HepG2 (cell line): ENCODE results near the gene ANKLE1. TPM values are rescaled to one million over a fixed set of nuclear protein-coding genes. Genes with fewer than 3 reads are reported as not detected.

Experiments
- ATAC-seq: fragments of 200-7000 bp; cut with Tn5 transposase; 3 replicates; pipeline ENCODE4 v1.9.1; 2020; ENCODE audit warnings: mild to moderate bottlenecking, moderate library complexity
- BruUV-seq: library from RNA; stranded (reverse); fragments of 400-500 nt; replicated peaks from 2 replicates; lab custom pipeline; 2021; lab: Mats Ljungman, UMichigan
- CTCF ChIA-PET: fragments of 300-600 bp; formaldehyde crosslinking; extraction: SDS; loops from one replicate; lab custom pipeline; 2021; ENCODE audit warnings: low total read pairs, inconsistent platforms, low intra/inter-chr PET ratio; lab: Yijun Ruan, JAX
- POLR2A ChIA-PET: fragments of 350-600 bp; sonication (Branson Sonifier 250); formaldehyde crosslinking; loops from one replicate; lab custom pipeline; 2020; ENCODE audit warnings: antibody characterized with exemption, inconsistent platforms; lab: Yijun Ruan, JAX
- DNase-seq: peaks from one replicate; pipeline ENCODE4 v3.0.0-alpha.2; 2015; ENCODE audit warnings: low spot score
- FAIRE-seq: peaks from 3 replicates; lab custom pipeline; 2011; peaks lifted over from hg19 to GRCh38; lab: Jason Lieb, UNC
- H2AFZ ChIP-seq: one replicate; pipeline ENCODE4 v1.6.1; 2011; ENCODE audit warnings: low read length, inconsistent platforms
- H3K27ac ChIP-seq: fragments of 300-600 bp; 3 replicates; pipeline ENCODE4 v1.8.0; 2011; ENCODE audit warnings: mixed run types, mild to moderate bottlenecking, mixed read lengths, low read length, inconsistent platforms; ENCODE audit not compliant: insufficient read depth; ENCODE audit errors: extremely low read length
- H3K27me3 ChIP-seq, 2 experiments: fragments of 200-600 bp in 1 of 2; 2 replicates in 1 of 2; 3 replicates in 1 of 2; pipeline versions ENCODE4 v1.6.0 to v1.8.0; 2011; ENCODE audit warnings: low read length in 2 of 2, mild to moderate bottlenecking in 2 of 2, moderate library complexity in 2 of 2, inconsistent platforms in 1 of 2; ENCODE audit not compliant: insufficient read depth in 2 of 2, control insufficient read depth in 1 of 2
- H3K36me3 ChIP-seq, 2 experiments: fragments of 200-600 bp in 1 of 2; replicated peaks in 1 of 2; 2 replicates in 1 of 2; 3 replicates in 1 of 2; pipeline versions ENCODE4 v1.5.1 to v1.8.0; 2011; ENCODE audit warnings: low read length in 2 of 2, inconsistent platforms in 1 of 2; ENCODE audit not compliant: insufficient read depth in 2 of 2, control insufficient read depth in 1 of 2
- H3K4me1 ChIP-seq: 2 replicates; pipeline ENCODE4 v1.5.1; 2012; ENCODE audit warnings: low read length, inconsistent platforms; ENCODE audit not compliant: insufficient read depth
- H3K4me2 ChIP-seq: 2 replicates; pipeline ENCODE4 v1.6.0; 2011; ENCODE audit warnings: low read depth, low read length, inconsistent platforms
- H3K4me3 ChIP-seq, 3 experiments: fragments of 200-600 bp in 1 of 3; sonication (generic), shearing (Covaris generic) in 1 of 3; replicated peaks in 1 of 3; 2 replicates each; pipeline ENCODE4 v1.5.1; 2011 to 2016; ENCODE audit warnings: low read length in 3 of 3, inconsistent platforms in 2 of 3, low read depth in 2 of 3, mild to moderate bottlenecking in 2 of 3, control low read depth in 1 of 3, mixed read lengths in 1 of 3; ENCODE audit not compliant: insufficient read depth in 1 of 3
- H3K79me2 ChIP-seq: one replicate; pipeline ENCODE4 v1.6.1; 2011; ENCODE audit warnings: low read length, inconsistent platforms; ENCODE audit not compliant: insufficient read depth
- H3K9ac ChIP-seq: 2 replicates; pipeline ENCODE4 v1.6.0; 2011; ENCODE audit warnings: mild to moderate bottlenecking, low read depth, low read length, inconsistent platforms; ENCODE audit not compliant: insufficient read depth
- H3K9me3 ChIP-seq: 2 replicates; pipeline ENCODE4 v1.5.1; 2012; ENCODE audit warnings: mild to moderate bottlenecking, low read length
- H4K20me1 ChIP-seq: 2 replicates; pipeline ENCODE4 v1.6.0; 2011; ENCODE audit warnings: inconsistent platforms, mild to moderate bottlenecking, low read length, moderate library complexity; ENCODE audit not compliant: insufficient read depth
- AFF4 ChIP-seq: sonication (generic); formaldehyde crosslinking; IDR thresholded peaks from 2 replicates; pipeline ENCODE4 v1.4.0; 2020; ENCODE audit warnings: missing genetic modification reagents
- ATF7-NPFF ChIP-seq: sonication (generic); formaldehyde crosslinking; IDR thresholded peaks from 2 replicates; pipeline ENCODE4 v1.8.1; 2023; ENCODE audit warnings: mild to moderate bottlenecking, low read depth, missing genetic modification reagents, moderate library complexity
- CAMTA2 ChIP-seq: sonication (generic); formaldehyde crosslinking; IDR thresholded peaks from 2 replicates; pipeline ENCODE4 v1.4.0; 2020; ENCODE audit warnings: mild to moderate bottlenecking, missing genetic modification reagents, borderline replicate concordance
- ESRRA ChIP-seq: sonication (generic); formaldehyde crosslinking; IDR thresholded peaks from 2 replicates; pipeline ENCODE4 v1.5.1; 2020; ENCODE audit warnings: mild to moderate bottlenecking, low read depth, missing genetic modification reagents
- HNF4A ChIP-seq: sonication (generic); formaldehyde crosslinking; IDR thresholded peaks from 2 replicates; pipeline ENCODE4 v1.4.0; 2020; ENCODE audit warnings: missing genetic modification reagents
- HNRNPLL ChIP-seq: fragments of 200-400 bp; formaldehyde crosslinking; IDR thresholded peaks from 2 replicates; pipeline ENCODE4 v1.6.1; 2017; ENCODE audit warnings: mild to moderate bottlenecking, low read depth, low read length; ENCODE audit not compliant: poor library complexity, severe bottlenecking
- IRF1 ChIP-seq: sonication (generic); formaldehyde crosslinking; IDR thresholded peaks from 2 replicates; pipeline ENCODE4 v1.4.0; 2020; ENCODE audit warnings: low read depth, mild to moderate bottlenecking, missing genetic modification reagents
- KDM5A ChIP-seq: fragments of 200-600 bp; sonication (generic); IDR thresholded peaks from 2 replicates; pipeline ENCODE4 v1.7.0; 2018; ENCODE audit warnings: antibody characterized with exemption, mild to moderate bottlenecking, low read length, borderline replicate concordance
- NR0B2 ChIP-seq: sonication (generic); formaldehyde crosslinking; IDR thresholded peaks from 2 replicates; pipeline ENCODE4 v1.4.0; 2020; ENCODE audit warnings: mild to moderate bottlenecking, missing genetic modification reagents
- NR2F2 ChIP-seq: IDR thresholded peaks from 2 replicates; pipeline ENCODE4 v1.6.1; 2012; ENCODE audit warnings: low read depth, inconsistent platforms, borderline replicate concordance
- RFX1 ChIP-seq: fragments of 450-650 bp; IDR thresholded peaks from 2 replicates; pipeline ENCODE4 v1.6.1; 2017
- TCF7 ChIP-seq: sonication (generic); IDR thresholded peaks from 2 replicates; pipeline ENCODE4 v1.6.1; 2016; ENCODE audit warnings: antibody characterized with exemption, low read depth
- THAP11 ChIP-seq: IDR thresholded peaks from 2 replicates; pipeline ENCODE4 v1.6.1; 2016; ENCODE audit warnings: missing biosample characterization, missing genetic modification reagents
- TOPORS ChIP-seq: sonication (generic); formaldehyde crosslinking; IDR thresholded peaks from 2 replicates; pipeline ENCODE4 v1.8.0; 2023; ENCODE audit warnings: mild to moderate bottlenecking, missing genetic modification reagents
- ZFP82 ChIP-seq: sonication (generic); formaldehyde crosslinking; IDR thresholded peaks from 2 replicates; pipeline ENCODE4 v1.5.1; 2020; ENCODE audit warnings: mild to moderate bottlenecking, missing genetic modification reagents, borderline replicate concordance
- ZNF207 ChIP-seq: fragments of 450-650 bp; IDR thresholded peaks from 2 replicates; pipeline ENCODE4 v1.6.1; 2016; ENCODE audit warnings: antibody characterized with exemption, borderline replicate concordance
- ZNF33B ChIP-seq: sonication (generic); formaldehyde crosslinking; IDR thresholded peaks from 2 replicates; pipeline ENCODE4 v1.5.1; 2020; ENCODE audit warnings: mild to moderate bottlenecking, missing genetic modification reagents
- ZNF580 ChIP-seq: IDR thresholded peaks from 2 replicates; pipeline ENCODE4 v1.6.1; 2016; ENCODE audit warnings: low read depth, borderline replicate concordance
- ZNF629 ChIP-seq: sonication (generic); formaldehyde crosslinking; conservative IDR thresholded peaks from 2 replicates; pipeline ENCODE4 v1.5.0; 2020; ENCODE audit warnings: missing genetic modification reagents
- ZNF891 ChIP-seq: sonication (generic); formaldehyde crosslinking; IDR thresholded peaks from 2 replicates; pipeline ENCODE4 v1.5.0; 2020; ENCODE audit warnings: mild to moderate bottlenecking, missing genetic modification reagents
- ZSCAN30 ChIP-seq: sonication (generic); formaldehyde crosslinking; IDR thresholded peaks from 2 replicates; pipeline ENCODE4 v1.5.0; 2020; ENCODE audit warnings: mild to moderate bottlenecking, missing genetic modification reagents
- WGBS: methylation state at CpG from one replicate; pipeline ENCODE4 v1.1.6; 2017; ENCODE audit warnings: low lambda C conversion rate; 5-methylcytosine and 5-hydroxymethylcytosine counted together
- in situ Hi-C: cut with HindIII; loops from 2 replicates; pipeline ENCODE4 v1.10.0; 2017; ENCODE audit warnings: low pct_unique_long_range_greater_than_20kb; ENCODE audit not compliant: extremely low pct_ligation_motif_present
- intact Hi-C: fragments of 100-400 bp; cut with micrococcal nuclease; formaldehyde crosslinking; loops from one replicate; pipeline ENCODE4 v1.10.0; 2022; ENCODE audit not compliant: unreplicated experiment
- polyA plus RNA-seq, 8 experiments: library from polyadenylated mRNA; depleted of rRNA in 3 of 8; stranded (reverse) in 7 of 8; unstranded in 1 of 8; fragments of >200 nt; fragmentation: Illumina TruSeq in 4 of 8; extraction: Trizol in 4 of 8; gene quantifications; 2 replicates each; pipeline versions ENCODE4 v1.2.1 to v1.2.3, GENCODE V29; 2011 to 2016; ENCODE audit warnings: low read depth in 4 of 8, missing spikeins in 1 of 8, mixed read lengths in 1 of 8; ENCODE audit not compliant: insufficient read depth in 1 of 8
- total RNA-seq, 5 experiments: library from RNA; depleted of rRNA; stranded (reverse); fragments of >200 nt; fragmentation: Illumina TruSeq; extraction: Trizol; gene quantifications; 2 replicates each; pipeline ENCODE4 v1.2.3, GENCODE V29; 2016; ENCODE audit warnings: low read depth in 1 of 5

ANKLE1 gene
- total and polyA plus RNA-seq, 2 of the 13 experiments (the other 11 are each of a cell fraction or from before 2014, with no cell fraction given), result 0.69 to 1.5 TPM

GRCh38 chr19:17306285-17306714, 24.6 kb downstream of the ANKLE1 start:
- ATAC-seq (no peak), FAIRE-seq (no peak), DNase-seq (no peak)
- intact Hi-C loops (no loop called here), in situ Hi-C loops (no loop called here)
- H3K27ac ChIP-seq, result peak overlapping the region; percentile 91
- peaks cover 46% of the 10 kb centered on the region for H3K4me1 ChIP-seq
- no peaks in the 10 kb centered on the region; a peak in 1 of 5 replicates for H3K27me3 ChIP-seq
- H3K4me2 ChIP-seq, result peak overlapping the region; percentile 92
- H2AFZ ChIP-seq, result no peak overlapping the region
- peaks cover 4% of the 10 kb centered on the region; the same call in 1 of the 2 replicates for H4K20me1 ChIP-seq
- no peaks in the 10 kb centered on the region for H3K36me3 ChIP-seq
- CTCF ChIA-PET, result interaction anchor here (0.8 kb wide), 1 partner anchor 13 kb away, joined by 4 read pairs; no protein-coding TSS in a partner anchor
- H3K9ac ChIP-seq, result peak overlapping the region; percentile 87
- H3K4me3 ChIP-seq, result peak overlapping the region; percentile 60 to 87 (median 85)
- no TSS peak for BruUV-seq
- POLR2A ChIA-PET, result interaction anchor here (0.8 to 1.6 kb wide), 4 partner anchors 27 to 91 kb away, joined by 3 to 11 read pairs (median 4); partner anchors contain the start of genes ANO8 and USE1
- peaks cover 21% of the 10 kb centered on the region for H3K79me2 ChIP-seq
- 1% methylated on average over 21 of the region's 28 CpGs for WGBS
- no peaks in the 10 kb centered on the region for H3K9me3 ChIP-seq
- TF ChIP-seq IRF1 (CRISPR knock-in tag) (no peak), THAP11 (CRISPR knock-in tag) (no peak), ZNF629 (CRISPR knock-in tag) (no peak; the same call in 1 of the 2 replicates), KDM5A (no peak), TCF7 (no peak), HNF4A (no peak), AFF4 (no peak), NR2F2 (no peak), NR0B2 (CRISPR knock-in tag) (no peak), ZNF580 (no peak), HNRNPLL (no peak), ZFP82 (CRISPR knock-in tag) (no peak), ZNF207 (no peak), TOPORS (CRISPR knock-in tag) (no peak), ZNF33B (CRISPR knock-in tag) (0 out of 2 replicates have a peak, but pooled peaks have one; percentile 39), ZNF891 (CRISPR knock-in tag) (no peak), RFX1 (no peak), ZSCAN30 (CRISPR knock-in tag) (no peak), ATF7-NPFF (CRISPR knock-in tag) (peak; percentile 8; the same call in 1 of the 2 replicates), CAMTA2 (CRISPR knock-in tag) (no peak), ESRRA (CRISPR knock-in tag) (0 out of 2 replicates have a peak, but pooled peaks have one; percentile 8)
